HG03097 (cell line): Measurements from ENCODE around the gene TNFSF13.
"Not testable (repeated sequence)": the region's sequence is repeated elsewhere in the genome, so short reads cannot be mapped to it uniquely, and the experiment has no call there.

Source experiments
- ATAC-seq: cut with Tn5 transposase; IDR thresholded peaks from one replicate; pipeline ENCODE4 v1.9.1; 2021; ENCODE audit not compliant: unreplicated experiment, low FRiP score

The TNFSF13 gene

DNA sequence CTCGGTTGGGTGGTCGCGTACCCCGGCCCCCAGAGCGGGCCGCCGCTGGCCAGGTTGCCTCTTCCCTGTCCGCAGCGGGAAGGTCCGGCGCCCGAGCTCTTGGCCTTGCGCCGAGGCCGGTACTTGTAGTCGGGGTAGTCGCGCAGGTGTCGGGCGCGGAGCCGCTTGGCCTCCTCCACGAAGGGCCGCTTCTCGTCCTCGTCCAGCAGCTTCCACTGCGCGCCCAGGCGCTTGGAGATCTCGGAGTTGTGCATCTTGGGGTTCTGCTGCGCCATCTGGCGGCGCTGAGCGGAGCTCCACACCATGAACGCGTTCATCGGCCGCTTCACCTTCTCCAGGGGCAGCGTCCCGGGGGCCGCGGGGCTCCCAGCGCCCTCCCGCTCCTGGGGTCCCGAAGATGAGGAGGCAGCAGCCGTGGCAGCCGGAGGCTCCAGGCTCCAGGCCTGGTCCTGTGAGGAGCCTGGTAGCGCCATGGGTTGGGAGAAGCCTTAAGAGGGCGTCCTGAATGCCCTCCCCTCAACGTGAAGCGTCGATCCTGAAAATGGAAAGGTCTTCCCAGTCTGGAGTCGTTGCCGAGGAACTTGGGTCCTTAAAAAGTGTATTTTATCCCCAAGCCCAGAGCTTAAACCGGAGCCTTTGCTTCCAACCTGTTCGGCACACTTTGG lies 30.8 kb downstream of the TNFSF13 start:
- no peak for ATAC-seq

DNA sequence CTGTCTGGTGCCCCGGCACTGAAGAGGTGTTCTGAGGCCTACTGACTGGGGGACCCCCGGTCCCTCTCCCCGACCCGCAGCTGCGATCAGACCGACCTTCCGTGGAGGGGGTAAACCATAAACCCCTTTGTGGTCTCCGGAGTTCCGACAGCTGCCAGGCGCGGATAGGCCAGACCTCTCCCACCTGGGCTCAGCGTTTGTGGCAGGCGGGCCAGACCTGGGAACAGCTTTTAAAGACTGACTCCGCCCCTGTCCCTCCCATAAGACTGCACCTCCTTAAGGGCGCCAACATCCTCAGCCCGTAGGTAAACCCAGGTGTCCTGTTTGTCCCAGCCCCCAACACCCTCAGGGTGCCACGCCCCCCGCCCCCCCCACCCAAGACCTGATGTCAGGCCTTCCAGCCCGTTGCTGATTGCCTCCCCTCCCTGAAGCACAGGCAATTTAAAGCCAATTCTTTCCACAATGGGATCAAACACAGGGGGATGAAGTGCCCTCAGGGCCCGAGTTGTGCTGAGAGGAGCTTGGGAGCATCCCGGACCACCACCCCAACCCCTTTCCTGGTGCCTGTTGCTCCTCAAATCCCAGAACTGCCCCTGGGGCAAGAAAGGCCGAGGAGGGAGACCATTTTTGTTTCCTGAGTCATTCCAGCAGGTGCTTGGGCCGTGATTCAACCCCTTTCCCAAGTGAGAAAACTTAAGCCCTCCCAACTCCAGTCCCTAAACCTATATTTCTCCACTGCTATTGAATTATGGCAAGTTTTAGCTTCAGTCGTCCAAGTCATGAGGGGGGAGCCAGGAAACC lies 31.5 kb downstream of the TNFSF13 start, which contains the start of gene SOX15:
SOX15 (minus strand) TSS at position 204 of the 801 bp plus-strand sequence. CDS start 418 bp downstream, outside the sequence.
- no peak for ATAC-seq

DNA sequence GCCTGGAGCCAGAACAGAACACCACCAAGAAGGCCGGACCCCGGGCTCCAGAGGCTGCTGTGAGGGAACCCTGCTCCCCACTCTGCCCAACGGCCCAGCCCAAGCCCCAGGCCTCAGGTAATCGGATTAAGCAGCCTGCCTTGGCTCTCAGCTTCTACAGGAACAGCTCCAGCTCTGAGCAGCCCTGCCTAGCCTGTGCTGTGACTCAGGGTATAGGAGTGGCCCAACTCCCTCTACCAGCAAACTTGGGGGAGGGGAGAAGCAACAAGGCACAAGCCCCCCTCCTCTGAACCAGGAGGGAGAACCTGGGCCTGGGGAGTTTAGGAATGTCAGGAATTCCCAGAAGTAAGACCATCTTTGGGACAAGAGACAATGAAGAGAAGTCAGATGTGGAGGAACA lies 32.2 kb downstream of the TNFSF13 start:
- no peak for ATAC-seq

DNA sequence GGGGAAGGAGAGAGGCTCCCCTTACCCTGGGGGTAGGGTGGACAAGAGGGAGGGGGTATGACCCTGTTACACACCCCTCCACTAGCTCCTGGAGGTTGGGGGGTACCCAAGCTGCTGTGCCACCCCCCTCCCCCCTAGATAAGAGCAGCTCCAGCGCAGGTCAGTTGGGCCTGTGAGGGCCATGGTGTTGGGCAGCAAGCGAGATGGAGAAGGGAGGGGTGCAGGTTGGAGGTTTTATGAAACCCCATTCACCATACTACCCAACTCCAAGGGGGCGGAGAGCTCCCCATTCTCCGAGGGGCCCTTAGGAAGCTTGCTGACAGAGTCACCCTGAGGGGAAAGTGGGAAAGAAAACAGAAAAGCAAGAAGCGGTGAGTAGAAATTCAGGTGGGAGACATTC lies 33.0 kb downstream of the TNFSF13 start:
- ATAC-seq: no peak

DNA sequence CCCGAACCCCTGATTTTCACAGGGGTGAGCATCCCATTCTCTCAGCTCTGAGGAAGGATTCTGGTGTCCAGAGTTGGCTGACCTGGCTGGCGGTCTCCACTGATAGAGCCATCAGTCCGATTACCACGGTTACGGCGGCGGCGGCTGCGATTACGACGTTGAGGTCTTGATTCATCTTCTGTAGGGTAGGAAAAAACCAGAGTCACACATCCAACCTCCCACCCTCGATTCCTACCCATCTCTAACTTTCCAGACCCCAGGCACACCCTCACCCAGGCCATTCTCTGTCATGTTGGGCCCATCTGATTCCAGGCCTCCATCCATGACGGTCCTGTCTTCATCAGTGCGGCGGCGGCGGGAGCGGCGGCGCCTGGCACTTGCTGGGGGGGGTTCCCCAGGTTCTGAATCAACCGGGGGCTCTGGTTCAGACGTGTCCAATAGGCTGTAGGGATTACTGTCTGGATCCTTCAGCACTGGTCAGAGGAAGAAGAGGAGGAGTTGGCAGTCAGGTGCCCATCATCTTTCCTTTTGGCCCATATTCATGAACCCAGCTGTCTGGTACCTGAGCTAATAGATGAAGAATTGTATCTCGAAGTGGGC lies 34.0 kb downstream of the TNFSF13 start:
- ATAC-seq: no peak

DNA sequence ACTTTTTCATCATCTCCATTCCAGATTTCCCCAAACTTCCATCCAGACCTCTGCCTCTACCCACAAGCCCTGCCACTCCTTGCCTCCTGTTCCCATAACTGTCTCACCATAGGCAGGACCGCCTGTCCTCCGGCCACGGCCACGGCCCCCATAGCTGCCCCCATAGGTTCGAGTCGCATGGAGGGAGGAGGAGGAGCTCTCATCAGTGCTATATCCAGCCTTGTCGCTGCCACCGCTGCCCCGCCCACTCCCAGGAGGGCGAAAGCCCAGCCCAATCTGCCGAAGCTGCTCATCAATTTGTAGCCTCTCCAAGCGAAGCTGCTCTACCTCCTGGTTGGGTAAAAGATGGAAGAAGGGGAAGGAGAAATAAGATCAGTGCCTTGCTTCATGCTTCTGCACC lies 34.7 kb downstream of the TNFSF13 start:
- ATAC-seq: no peak

DNA sequence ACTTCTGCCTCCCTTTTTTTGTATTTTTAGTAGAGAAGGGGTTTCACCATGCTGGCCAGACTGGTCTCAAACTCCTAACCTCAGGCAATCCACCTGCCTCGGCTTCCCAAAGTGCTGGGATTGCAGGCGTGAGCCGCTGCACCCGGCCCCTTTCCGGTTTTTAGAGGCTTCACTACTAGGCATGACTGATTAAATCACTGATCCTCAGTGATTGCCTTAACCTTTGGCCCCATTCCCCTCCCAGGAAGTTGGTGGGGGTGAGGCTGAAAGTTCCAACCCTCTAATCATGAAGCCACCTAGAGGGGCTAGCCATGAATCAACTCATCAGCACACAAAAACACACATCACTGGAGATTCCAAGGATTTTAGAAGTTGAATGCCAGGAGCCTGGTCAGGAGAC lies 39.0 kb downstream of the TNFSF13 start:
- not testable (repeated sequence) for ATAC-seq

DNA sequence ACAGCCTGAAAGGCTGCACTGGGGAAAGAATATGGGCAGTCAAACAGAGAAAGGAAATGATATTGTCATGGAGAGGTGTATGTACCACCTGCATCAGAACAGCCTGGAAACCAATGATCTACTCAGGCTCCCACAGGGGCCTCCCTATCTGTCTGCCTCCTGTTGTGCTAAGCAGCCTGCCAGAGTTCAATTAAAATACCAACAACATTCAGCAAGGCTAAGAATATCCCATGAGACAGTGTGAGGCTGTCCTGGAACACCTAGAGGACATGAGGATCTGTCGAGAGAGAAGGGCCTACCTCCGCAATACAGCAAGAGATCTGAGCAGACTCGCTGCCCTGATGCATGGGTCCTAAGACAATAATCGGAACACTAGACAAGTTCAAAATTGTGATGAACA lies 47.7 kb downstream of the TNFSF13 start:
- no peak for ATAC-seq

DNA sequence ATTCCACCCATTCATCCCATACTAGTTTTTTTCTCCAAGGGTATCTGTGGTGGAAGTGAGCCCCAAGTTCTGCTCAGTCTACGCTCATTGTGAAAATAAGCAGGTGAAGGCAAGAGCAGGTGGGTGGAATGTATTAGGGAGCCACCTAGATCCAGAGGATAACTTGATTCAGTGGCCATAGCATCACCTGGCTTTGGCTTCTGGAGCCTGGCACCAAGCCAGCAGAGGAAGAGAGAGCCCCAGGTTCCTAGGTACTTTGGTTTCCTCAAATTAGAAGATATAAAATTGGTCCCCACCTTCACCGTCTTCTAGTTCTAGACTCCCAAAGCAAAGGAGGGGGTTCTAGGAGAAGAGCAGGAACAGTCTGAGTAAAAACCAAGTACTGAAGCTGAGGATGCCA lies 52.1 kb downstream of the TNFSF13 start:
- ATAC-seq: no peak
